Heart right ventricle (tissue), 16 donors: ENCODE measurements around the gene PDK3. TPM values are rescaled to one million over a fixed set of nuclear protein-coding genes. Genes with fewer than 3 reads are reported as not detected.
A peak's percentile ranks its signal among the peaks of the same experiment; 100 is the strongest.

Experiments
- ATAC-seq, 8 donors: fragments of 200-7000 bp; cut with Tn5 transposase; one replicate each; pipeline ENCODE4 v1.9.1; 2020; ENCODE audit warnings: mild to moderate bottlenecking in 8 of 8, moderate library complexity in 8 of 8, moderate number of reproducible peaks in 1 of 8
- DNase-seq, 2 donors: peaks; one replicate each; pipeline ENCODE4 v3.0.0-alpha.2; 2020
- H3K27ac ChIP-seq, 10 donors: fragments of 200-600 bp; sonication (generic) in 2 of 10; one replicate each; pipeline versions ENCODE4 v1.5.0 to v1.8.0; 2020 to 2022; ENCODE audit warnings: mild to moderate bottlenecking in 3 of 10
- H3K27me3 ChIP-seq, 7 donors: fragments of 200-600 bp; one replicate each; pipeline ENCODE4 v1.8.0; 2021 to 2022; ENCODE audit warnings: mild to moderate bottlenecking in 2 of 7
- H3K36me3 ChIP-seq, 9 donors: fragments of 200-600 bp; sonication (generic) in 1 of 9; one replicate each; pipeline versions ENCODE4 v1.5.0 to v1.8.0; 2020 to 2022; ENCODE audit warnings: mild to moderate bottlenecking in 2 of 9
- H3K4me1 ChIP-seq, 9 donors: fragments of 200-600 bp; sonication (generic) in 1 of 9; one replicate each; pipeline versions ENCODE4 v1.5.0 to v1.8.0; 2020 to 2022; ENCODE audit warnings: mild to moderate bottlenecking in 4 of 9
- H3K4me3 ChIP-seq, 10 donors: fragments of 200-600 bp; sonication (generic) in 2 of 10; one replicate each; pipeline versions ENCODE4 v1.5.0 to v1.8.0; 2020 to 2022; ENCODE audit warnings: mild to moderate bottlenecking in 7 of 10, moderate library complexity in 2 of 10
- H3K9me3 ChIP-seq, 11 donors: fragments of 200-600 bp in 10 of 11; sonication (generic) in 2 of 11; one replicate each; pipeline versions ENCODE4 v1.5.0 to v1.8.0; 2013 to 2022; ENCODE audit warnings: mild to moderate bottlenecking in 2 of 11, control low read depth in 1 of 11, moderate library complexity in 1 of 11
- CTCF ChIP-seq, 9 donors: fragments of 200-600 bp; sonication (generic) in 2 of 9; IDR thresholded peaks; one replicate each; pipeline versions ENCODE4 v1.5.0 to v1.8.0; 2021 to 2022; ENCODE audit warnings: antibody characterized with exemption in 9 of 9, mild to moderate bottlenecking in 5 of 9, moderate library complexity in 1 of 9
- WGBS, 2 donors: extraction: QIAGEN DNeasy Blood & Tissue Kit; methylation state at CpG; one replicate each; pipeline ENCODE4 v1.1.7; 2013; ENCODE audit warnings: inconsistent platforms in 1 of 2; 5-methylcytosine and 5-hydroxymethylcytosine counted together
- intact Hi-C, 10 donors: fragments of 100-400 bp; cut with DNase I; formaldehyde crosslinking; loops; one replicate each; pipeline versions ENCODE4 v1.11.1 to v1.14.2; 2022
- polyA plus RNA-seq, 2 donors: library from polyadenylated mRNA; stranded (reverse); fragments of 200-250 nt; gene quantifications; one replicate each; pipeline ENCODE4 v1.2.3, GENCODE V29; 2013
- total RNA-seq, 10 donors: library from RNA; stranded (reverse); fragmentation: NEBNext Ultra II Directional in 3 of 10; extraction: Animal tissue kit (Norgen Biotek cat#: 25700) in 3 of 10; gene quantifications; one replicate each; pipeline versions ENCODE4 v1.2.1 to v1.2.4, GENCODE V29; 2021 to 2023
- donor health status: Arrhythmogenic right ventricular cardiomyopathy.
- donor health status: ischemic (EF 13 %, LVEDD 7.1; RV severe dilation, severe dysfunction).
- donor health status: healthy with polysubstance abuse.
- donor health status: DM: no; HTN: yes; CAD: no.
- donor health status: DM: no; HTN: no; CAD: no.
- donor health status: ischemic (EF 25% LVEDD 6.9; RV normal size, moderate dysfunction).
- donor health status: ischemic (EF 25% LVEDD 5.7; RV mildly dilated, moderate dysfunction).
- donor health status: healthy.
- donor health status: DM: yes; HTN: yes; CAD: no.
- donor health status: Ischemic cardiomyopathy.
- donor health status: ischemic (EF 35%, LVEDD 5.7; RV mildly dilated, moderate dysfunction).
- donor health status: nonischemic (EF 11% LVEDD 7.7; RV severe dilation, severe dysfunction).
- donor health status: DM: yes; HTN: yes; CAD: no.
- donor health status: PGD.
- donor health status: ischemic (EF 29% LVEDD 5.4; RV normal size, mild dysfunction).
- donor health status: nonischemic (EF 23%, LVEDD 6.1; RV moderate dilation, normal function).

Gene PDK3
- total and polyA plus RNA-seq, 12 donors: 1.8 to 18.4 (median 9.3) TPM

DNA sequence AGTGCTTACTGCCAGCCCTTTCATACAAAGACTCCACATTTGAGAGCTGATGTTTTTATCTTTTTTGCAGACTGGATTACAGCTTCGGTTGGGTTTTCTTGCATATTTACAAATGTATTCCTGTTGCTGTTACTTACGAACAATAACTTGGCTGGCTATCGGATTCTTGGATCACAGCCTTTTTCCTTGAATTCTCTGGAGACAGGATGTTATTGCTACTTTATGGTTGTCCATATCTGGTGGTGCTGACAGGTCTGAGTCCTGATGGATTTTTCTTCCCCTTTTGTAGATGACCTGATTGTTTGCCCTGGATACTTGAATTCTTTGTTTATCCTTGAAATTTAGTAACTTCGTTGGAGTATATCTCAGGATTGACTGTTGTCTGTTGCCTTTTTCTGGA lies 77.7 kb downstream of the PDK3 start:
- Histone ChIP-seq H3K27me3 (peaks cover 0 to 8% (median 0%) of the 10 kb centered on the region in 7 donors), H3K27ac (no peak overlapping the region), H3K36me3 (peaks cover 0 to 13% (median 0%) of the 10 kb centered on the region in 9 donors), H3K9me3 (no peaks in the 10 kb centered on the region), H3K4me3 (no peak overlapping the region), H3K4me1 (peaks cover 0 to 6% (median 0%) of the 10 kb centered on the region in 9 donors)
- no peak for TF ChIP-seq CTCF (IDR thresholded peaks at IDR 0.05)
- intact Hi-C loops: no loop called here
- ATAC-seq: peak in 1 of 8 donors; percentile 19
- DNase-seq: no peak
- WGBS, 2 donors: 37 to 45% methylated on average over 4 of the region's 4 CpGs

GRCh38 chrX:24547961-24548360 lies 82.9 kb downstream of the PDK3 start:
- intact Hi-C loops: no loop called here
- no peak for ATAC-seq
- no peaks in the 10 kb centered on the region for H3K4me1 ChIP-seq
- TF ChIP-seq CTCF (IDR thresholded peaks at IDR 0.05): no peak
- peaks cover 0 to 5% (median 0%) of the 10 kb centered on the region in 7 donors for H3K27me3 ChIP-seq
- H3K4me3 ChIP-seq: no peak overlapping the region
- no peak for DNase-seq
- no peaks in the 10 kb centered on the region for H3K9me3 ChIP-seq
- no peaks in the 10 kb centered on the region for H3K36me3 ChIP-seq
- WGBS, 2 donors: 92 to 100% methylated on average over 1 of the region's 1 CpG
- no peak overlapping the region for H3K27ac ChIP-seq

- ATAC-seq (no peak), DNase-seq (no peak)
- intact Hi-C loops: no loop called here
- TF ChIP-seq CTCF (IDR thresholded peaks at IDR 0.05): no peak
- H3K27ac ChIP-seq: no peak overlapping the region
- H3K4me3 ChIP-seq: no peak overlapping the region
- H3K4me1 ChIP-seq: peaks cover 0 to 3% (median 0%) of the 10 kb centered on the region in 9 donors
- WGBS, 2 donors: 87 to 94% methylated on average over 5 of the region's 5 CpGs
- no peaks in the 10 kb centered on the region for H3K9me3 ChIP-seq
- H3K27me3 ChIP-seq: peaks cover 0 to 5% (median 0%) of the 10 kb centered on the region in 7 donors
- no peaks in the 10 kb centered on the region for H3K36me3 ChIP-seq
Observed at GRCh38 chrX:24550166-24550565, 85.1 kb downstream of the PDK3 start.

DNA sequence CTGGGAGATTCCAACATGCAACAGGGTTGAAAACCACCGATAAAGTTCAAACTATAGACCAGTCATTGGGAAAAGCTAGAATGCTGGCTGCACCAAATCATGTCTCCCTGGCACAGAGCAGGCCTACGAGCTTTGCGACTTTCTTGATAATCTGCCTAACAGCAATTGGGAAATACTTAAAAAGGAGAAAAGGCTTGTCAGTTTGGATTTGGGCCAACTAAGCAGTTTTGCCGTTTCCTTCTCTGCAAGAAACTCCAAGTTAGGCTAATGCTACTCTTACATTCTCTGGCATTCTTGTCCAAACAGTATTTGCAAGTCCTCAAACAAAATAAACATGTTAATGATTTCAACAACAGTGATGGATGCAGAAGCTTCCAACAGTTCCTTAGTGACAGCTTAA lies 87.9 kb downstream of the PDK3 start:
- WGBS, 2 donors: 40 to 64% methylated on average over 4 of the region's 4 CpGs
- ATAC-seq: no peak
- no peak overlapping the region for H3K4me3 ChIP-seq

More for the DNA sequence above, 87.9 kb downstream of the PDK3 start:
- Histone ChIP-seq H3K4me1 (peaks cover 0 to 3% (median 0%) of the 10 kb centered on the region in 9 donors), H3K27ac (no peak overlapping the region), H3K9me3 (no peaks in the 10 kb centered on the region), H3K36me3 (no peaks in the 10 kb centered on the region), H3K27me3 (no peaks in the 10 kb centered on the region)
- DNase-seq: no peak
- intact Hi-C loops: no loop called here
- TF ChIP-seq CTCF (IDR thresholded peaks at IDR 0.05): no peak
